ENCODE data around the gene TET3.
A peak's percentile ranks its signal among the peaks of the same experiment; 100 is the strongest.
"Not testable (repeated sequence)": the region's sequence is repeated elsewhere in the genome, so short reads cannot be mapped to it uniquely, and the experiment has no call there.

TET3 gene

GRCh38 chr2:73984203-73984921, at the start of gene TET3:
Gene TET3, plus strand, starts transcription at chr2:73984910. Its CDS starts 1,494 bp downstream, at chr2:73986404.
- peak; percentile 27 to 77 (median 71) for DNase-seq

- DNase-seq: no peak
Observed at GRCh38 chr2:73935641-73936040, 49.1 kb upstream of the TET3 start.

GRCh38 chr2:73937103-73937885, 47.4 kb upstream of the TET3 start:
- DNase-seq: no peak

GRCh38 chr2:73937899-73938298, 46.8 kb upstream of the TET3 start:
- no peak for DNase-seq

GRCh38 chr2:73938718-73939352, 45.9 kb upstream of the TET3 start:
- DNase-seq: no peak

GRCh38 chr2:73939419-73939818, 45.3 kb upstream of the TET3 start:
- no peak for DNase-seq

GRCh38 chr2:73940066-73940465, 44.6 kb upstream of the TET3 start:
- DNase-seq: not testable (repeated sequence)

- no peak for DNase-seq
Observed at GRCh38 chr2:73942664-73943063, 42.0 kb upstream of the TET3 start.

GRCh38 chr2:73944714-73945113, 40.0 kb upstream of the TET3 start:
- no peak for DNase-seq

- DNase-seq: no peak
Observed at GRCh38 chr2:73946215-73946614, 38.5 kb upstream of the TET3 start.

- DNase-seq: no peak
Observed at GRCh38 chr2:73946666-73947065, 38.0 kb upstream of the TET3 start.

GRCh38 chr2:73947412-73948018, 37.2 kb upstream of the TET3 start:
- DNase-seq: no peak

- DNase-seq: no peak
Observed at GRCh38 chr2:73949802-73950201, 34.9 kb upstream of the TET3 start.

GRCh38 chr2:73952499-73953446, 31.9 kb upstream of the TET3 start:
- DNase-seq: no peak

- DNase-seq: no peak
Observed at GRCh38 chr2:73956218-73956865, 28.4 kb upstream of the TET3 start.

GRCh38 chr2:73961274-73961673, 23.4 kb upstream of the TET3 start:
- no peak for DNase-seq

GRCh38 chr2:73961823-73962615, 22.7 kb upstream of the TET3 start:
- no peak for DNase-seq

- no peak for DNase-seq
Observed at GRCh38 chr2:73962798-73963197, 21.9 kb upstream of the TET3 start.

GRCh38 chr2:73963385-73964120, 21.2 kb upstream of the TET3 start:
- DNase-seq: no peak

GRCh38 chr2:73964223-73964622, 20.5 kb upstream of the TET3 start:
- DNase-seq: no peak

All from NCI-H1417 (cell line).